ENCODE measurements around the gene HDHD3. TPM values are rescaled to one million over a fixed set of nuclear protein-coding genes. Genes with fewer than 3 reads are reported as not detected.
"Not testable (repeated sequence)": the region's sequence is repeated elsewhere in the genome, so short reads cannot be mapped to it uniquely, and the experiment has no call there.

HDHD3 gene
- total RNA-seq, 2 donors from 2014 or later, result 132 to 141 TPM

- H3K4me1 ChIP-seq, result peaks cover 13% of the 10 kb centered on the region
- TF ChIP-seq CTCF (IDR thresholded peaks at IDR 0.05), result no peak
- peak; percentile 79 for DNase-seq
- no peak overlapping the region for H3K4me3 ChIP-seq
- peaks cover 8% of the 10 kb centered on the region for H3K36me3 ChIP-seq
- peak overlapping the region; percentile 85 for H3K27ac ChIP-seq
- H3K9me3 ChIP-seq, result no peaks in the 10 kb centered on the region
- peak overlapping the region in 1 of 2 donors; percentile 79 for H3K9ac ChIP-seq (ENCODE audit: low read depth in 2 of 2, low read length in 2 of 2)
- no peaks in the 10 kb centered on the region for H3K27me3 ChIP-seq
- intact Hi-C loops (cut with DNase I), result no loop called here
Measured at GRCh38 chr9:113387560-113388230, 10.9 kb upstream of the HDHD3 start.

DNA sequence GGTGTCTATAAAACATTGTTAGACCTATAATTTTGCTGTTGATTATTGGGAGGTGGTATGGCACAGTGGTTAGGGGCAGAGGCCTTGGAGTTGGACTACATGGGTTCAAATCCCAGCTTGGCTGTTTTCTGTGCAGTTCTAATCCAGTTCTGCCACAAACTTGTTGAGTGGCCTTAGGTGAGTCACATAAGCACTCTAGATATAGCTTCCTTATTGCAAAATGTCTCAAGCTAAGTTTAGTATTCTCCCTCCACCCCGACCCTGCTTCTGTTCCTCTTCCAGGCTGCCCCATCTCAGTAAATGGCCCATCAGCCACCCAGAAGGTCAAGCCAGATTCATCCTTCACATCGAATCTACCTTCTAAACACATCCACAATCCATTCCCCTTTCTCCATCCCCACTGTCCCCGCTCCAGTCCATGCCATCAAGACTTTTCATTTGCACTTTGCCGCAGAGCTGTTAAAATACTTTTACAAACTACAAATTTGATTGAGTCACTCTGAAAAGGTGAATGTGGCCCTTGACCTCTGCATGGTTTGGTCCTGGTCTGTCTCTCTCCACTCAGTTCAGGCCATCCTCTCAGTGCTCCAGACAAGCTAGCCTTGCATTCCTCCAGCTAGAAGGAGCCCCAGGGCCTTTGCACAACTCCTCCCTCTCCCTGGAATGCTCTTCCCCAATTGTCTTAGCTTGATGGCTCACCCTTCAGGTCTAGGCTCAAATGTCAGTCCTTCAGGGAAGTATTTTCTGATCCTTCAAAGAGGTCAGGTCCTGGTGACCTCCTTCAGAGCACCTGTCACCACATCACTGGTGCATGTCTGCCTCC is 10.0 kb upstream of the HDHD3 start:
- Histone ChIP-seq H3K27ac (peak overlapping the region; percentile 85), H3K4me1 (peaks cover 13% of the 10 kb centered on the region), H3K27me3 (no peaks in the 10 kb centered on the region), H3K9me3 (no peaks in the 10 kb centered on the region), H3K36me3 (peaks cover 8% of the 10 kb centered on the region), H3K4me3 (no peak overlapping the region), H3K9ac (ENCODE audit: low read depth in 2 of 2, low read length in 2 of 2) (peak overlapping the region in 1 of 2 donors; percentile 79)
- no peak for DNase-seq
- intact Hi-C loops (cut with DNase I), result no loop called here
- TF ChIP-seq CTCF (IDR thresholded peaks at IDR 0.05), result no peak

- Histone ChIP-seq H3K4me3 (no peak overlapping the region), H3K4me1 (no peaks in the 10 kb centered on the region), H3K36me3 (no peaks in the 10 kb centered on the region), H3K27me3 (no peaks in the 10 kb centered on the region), H3K27ac (peak overlapping the region; percentile 79), H3K9ac (ENCODE audit: low read depth in 2 of 2, low read length in 2 of 2) (peak overlapping the region in 1 of 2 donors; percentile 58), H3K9me3 (no peaks in the 10 kb centered on the region)
- DNase-seq, result peak; percentile 90
- intact Hi-C loops (cut with DNase I), result loop anchor here (5.0 kb wide), 1 partner anchor 40 kb away; the partner anchor contains the start of gene WDR31
- TF ChIP-seq CTCF (IDR thresholded peaks at IDR 0.05), result no peak
Measured at GRCh38 chr9:113381909-113382411, 5.2 kb upstream of the HDHD3 start.

DNA sequence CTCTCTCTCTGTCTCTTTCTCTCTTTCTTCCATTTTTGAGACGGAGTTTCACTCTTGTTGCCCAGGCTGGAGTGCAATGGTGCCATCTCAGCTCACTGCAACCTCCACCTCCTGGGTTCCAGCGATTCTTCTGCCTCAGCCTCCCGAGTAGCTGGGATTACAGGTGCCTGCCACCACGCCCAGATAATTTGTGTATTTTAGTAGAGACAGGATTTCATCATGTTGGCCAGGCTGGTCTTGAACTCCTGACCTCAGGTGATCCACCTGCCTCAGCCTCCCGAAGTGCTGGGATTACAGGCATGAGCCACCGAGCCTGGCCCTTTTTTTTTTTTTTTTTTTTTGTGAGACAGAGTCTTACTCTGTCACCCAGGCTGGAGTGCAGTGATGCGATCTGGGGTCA is 4.7 kb upstream of the HDHD3 start:
- not testable (repeated sequence) for H3K36me3 ChIP-seq; H3K27me3 ChIP-seq; H3K4me1 ChIP-seq; H3K9me3 ChIP-seq; H3K9ac ChIP-seq (ENCODE audit: low read depth in 2 of 2, low read length in 2 of 2); H3K4me3 ChIP-seq; DNase-seq
- peak overlapping the region; percentile 79 for H3K27ac ChIP-seq
- intact Hi-C loops (cut with DNase I), result loop anchor here (5.0 kb wide), 1 partner anchor 39 kb away; the partner anchor contains the start of gene WDR31

DNA sequence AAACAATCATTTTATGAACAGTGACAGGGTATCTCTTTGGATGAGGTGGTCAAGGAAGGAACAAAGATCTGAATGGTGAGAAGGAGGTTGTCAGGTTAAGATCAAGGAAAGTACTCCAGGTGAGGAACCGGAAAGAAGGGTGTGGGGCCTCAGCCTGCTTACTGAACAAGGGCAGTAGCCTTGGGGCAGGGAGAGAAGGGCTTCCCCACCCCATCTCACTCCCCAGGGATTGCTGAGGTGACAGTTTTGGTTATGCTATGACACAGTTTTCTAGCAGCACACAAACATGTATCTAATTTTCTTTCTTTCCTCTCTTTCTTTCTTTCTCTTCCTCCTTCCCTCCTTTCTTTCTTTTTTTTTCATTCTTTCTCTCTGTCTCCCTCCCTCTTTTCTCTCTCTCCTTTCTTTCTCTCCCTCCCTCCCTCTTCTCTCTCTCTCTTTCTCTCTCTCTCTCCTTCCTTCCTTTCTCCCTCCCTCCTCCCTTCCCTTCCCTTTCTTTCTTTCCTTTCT is 4.1 kb upstream of the HDHD3 start:
- no peak for TF ChIP-seq CTCF (IDR thresholded peaks at IDR 0.05)
- no peak overlapping the region for H3K4me3 ChIP-seq
- no peaks in the 10 kb centered on the region for H3K27me3 ChIP-seq
- DNase-seq, result peak; percentile 73
- H3K9me3 ChIP-seq, result no peaks in the 10 kb centered on the region
- no peaks in the 10 kb centered on the region for H3K4me1 ChIP-seq
- intact Hi-C loops (cut with DNase I), result loop anchor here (5.0 kb wide), 1 partner anchor 39 kb away; the partner anchor contains the start of gene WDR31
- H3K36me3 ChIP-seq, result no peaks in the 10 kb centered on the region
- H3K27ac ChIP-seq, result peak overlapping the region; percentile 79
- H3K9ac ChIP-seq (ENCODE audit: low read depth in 2 of 2, low read length in 2 of 2), result peak overlapping the region in 1 of 2 donors; percentile 38

DNA sequence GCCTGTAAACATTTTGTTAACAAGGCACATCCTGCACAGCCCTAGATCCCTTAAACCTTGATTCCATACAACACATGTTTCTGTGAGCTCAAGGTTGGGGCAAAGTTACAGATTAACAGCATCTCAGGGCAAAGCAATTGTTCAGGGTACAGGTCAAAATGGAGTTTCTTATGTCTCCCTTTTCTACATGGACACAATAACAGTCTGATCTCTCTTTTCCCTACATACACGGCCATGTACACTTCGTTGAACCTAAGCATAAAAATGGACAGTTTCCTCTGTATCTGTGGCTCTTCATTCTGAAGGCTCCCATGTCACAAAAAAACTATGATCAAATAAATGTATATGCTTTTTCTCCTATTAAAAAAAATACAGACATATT is 3.0 kb upstream of the HDHD3 start:
- H3K9ac ChIP-seq (ENCODE audit: low read depth in 2 of 2, low read length in 2 of 2), result peak overlapping the region in 1 of 2 donors; percentile 0
- not testable (repeated sequence) for H3K27me3 ChIP-seq, H3K4me1 ChIP-seq, H3K4me3 ChIP-seq, H3K9me3 ChIP-seq, DNase-seq, H3K36me3 ChIP-seq, H3K27ac ChIP-seq
- intact Hi-C loops (cut with DNase I), result loop anchor here (5.0 kb wide), 1 partner anchor 38 kb away; the partner anchor contains the start of gene WDR31

DNA sequence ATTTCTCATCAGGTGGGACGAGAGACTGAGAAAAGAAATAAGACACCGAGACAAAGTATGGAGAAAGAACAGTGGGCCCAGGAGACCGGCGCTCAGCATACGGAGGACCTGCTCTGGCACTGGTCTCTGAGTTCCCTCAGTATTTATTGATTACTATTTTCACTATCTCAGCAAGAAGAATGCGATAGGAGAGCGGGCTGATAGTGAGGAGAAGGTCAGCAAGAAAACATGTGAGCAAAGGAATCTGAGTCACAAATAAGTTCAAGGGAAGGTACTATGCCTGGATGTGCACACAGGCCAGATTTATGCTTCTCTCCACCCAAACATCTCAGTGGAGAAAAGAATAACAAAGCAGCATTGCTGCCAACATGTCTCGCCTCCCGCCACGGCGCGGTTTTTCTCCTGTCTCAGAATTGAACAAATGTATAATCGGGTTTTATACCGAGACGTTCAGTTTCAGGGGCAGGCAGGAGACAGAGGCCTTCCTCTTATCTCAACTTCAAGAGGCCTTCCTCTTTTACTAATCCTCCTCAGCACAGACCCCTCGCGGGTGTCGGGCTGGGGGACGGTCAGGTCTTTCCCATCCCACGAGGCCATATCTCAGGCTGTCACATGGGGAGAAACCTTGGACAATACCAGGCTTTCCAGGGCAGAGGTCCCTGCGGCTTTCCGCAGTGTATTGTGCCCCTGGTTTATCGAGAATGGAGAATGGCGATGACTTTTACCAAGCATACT is 2.5 kb upstream of the HDHD3 start:
- peak overlapping the region in 1 of 2 donors; percentile 26 for H3K9ac ChIP-seq (ENCODE audit: low read depth in 2 of 2, low read length in 2 of 2)
- H3K4me1 ChIP-seq; DNase-seq; H3K36me3 ChIP-seq; H3K9me3 ChIP-seq; intact Hi-C loops (cut with DNase I); H3K27ac ChIP-seq; H3K27me3 ChIP-seq; H3K4me3 ChIP-seq: not testable (repeated sequence)

Data from colonic mucosa (tissue), 4 donors.